ENCODE results near the gene LIX1.

DNA sequence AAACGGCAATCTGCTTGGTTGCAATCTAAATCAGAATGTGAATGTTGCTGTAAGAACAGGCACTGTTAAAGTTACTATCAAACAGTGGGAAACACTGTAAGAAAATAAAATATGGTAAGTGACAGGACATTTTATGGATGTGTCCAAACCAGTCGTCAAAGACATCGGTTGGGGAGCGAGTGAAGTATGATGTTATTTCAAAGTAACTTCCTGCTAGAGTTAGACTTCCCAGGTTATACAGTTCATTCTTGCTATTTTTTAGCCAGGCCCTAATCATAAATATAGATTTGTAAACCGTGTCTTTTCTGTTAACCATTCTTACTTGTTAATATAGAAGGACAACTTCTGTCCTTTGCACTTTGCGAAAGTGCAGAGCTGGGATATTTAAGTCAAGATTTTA, 30.2 kb downstream of the LIX1 start:
- TF ChIP-seq, protein P1, sequence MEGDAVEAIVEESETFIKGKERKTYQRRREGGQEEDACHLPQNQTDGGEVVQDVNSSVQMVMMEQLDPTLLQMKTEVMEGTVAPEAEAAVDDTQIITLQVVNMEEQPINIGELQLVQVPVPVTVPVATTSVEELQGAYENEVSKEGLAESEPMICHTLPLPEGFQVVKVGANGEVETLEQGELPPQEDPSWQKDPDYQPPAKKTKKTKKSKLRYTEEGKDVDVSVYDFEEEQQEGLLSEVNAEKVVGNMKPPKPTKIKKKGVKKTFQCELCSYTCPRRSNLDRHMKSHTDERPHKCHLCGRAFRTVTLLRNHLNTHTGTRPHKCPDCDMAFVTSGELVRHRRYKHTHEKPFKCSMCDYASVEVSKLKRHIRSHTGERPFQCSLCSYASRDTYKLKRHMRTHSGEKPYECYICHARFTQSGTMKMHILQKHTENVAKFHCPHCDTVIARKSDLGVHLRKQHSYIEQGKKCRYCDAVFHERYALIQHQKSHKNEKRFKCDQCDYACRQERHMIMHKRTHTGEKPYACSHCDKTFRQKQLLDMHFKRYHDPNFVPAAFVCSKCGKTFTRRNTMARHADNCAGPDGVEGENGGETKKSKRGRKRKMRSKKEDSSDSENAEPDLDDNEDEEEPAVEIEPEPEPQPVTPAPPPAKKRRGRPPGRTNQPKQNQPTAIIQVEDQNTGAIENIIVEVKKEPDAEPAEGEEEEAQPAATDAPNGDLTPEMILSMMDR (IDR thresholded peaks at IDR 0.05), result no peak
- TF ChIP-seq POLR2A (IDR thresholded peaks at IDR 0.05) (no peak), POLR2AphosphoS5 (IDR thresholded peaks at IDR 0.05) (no peak), EP300 (IDR thresholded peaks at IDR 0.05) (no peak)
